KMS-11 (cell line): ENCODE results near the gene GBE1.

Source experiments
- H2AFZ ChIP-seq: fragments of 200-600 bp; sonication (generic); 2 replicates; pipeline ENCODE4 v1.6.1; 2016; ENCODE audit warnings: antibody characterized with exemption, mixed run types, low read depth
- H3K27ac ChIP-seq: fragments of 200-600 bp; sonication (generic); 2 replicates; pipeline ENCODE4 v1.6.1; 2016; ENCODE audit warnings: mild to moderate bottlenecking, mixed run types
- H3K27me3 ChIP-seq: fragments of 200-600 bp; sonication (generic); 2 replicates; pipeline ENCODE4 v1.6.1; 2017; ENCODE audit warnings: mild to moderate bottlenecking, low read depth, mixed run types, moderate library complexity; ENCODE audit not compliant: insufficient read depth
- H3K36me3 ChIP-seq: fragments of 200-600 bp; sonication (generic); 2 replicates; pipeline ENCODE4 v1.6.1; 2017; ENCODE audit warnings: mild to moderate bottlenecking, mixed run types; ENCODE audit not compliant: insufficient read depth
- H3K4me1 ChIP-seq: fragments of 200-600 bp; sonication (generic); 2 replicates; pipeline ENCODE4 v1.6.1; 2016; ENCODE audit warnings: mild to moderate bottlenecking, low read depth, mixed run types; ENCODE audit not compliant: poor library complexity, severe bottlenecking
- H3K4me2 ChIP-seq: fragments of 200-600 bp; sonication (generic); 2 replicates; pipeline ENCODE4 v1.7.0; 2016; ENCODE audit warnings: mild to moderate bottlenecking, mixed run types
- H3K4me3 ChIP-seq: fragments of 200-600 bp; sonication (generic); IDR thresholded peaks from 2 replicates; pipeline ENCODE4 v1.6.1; 2017; ENCODE audit warnings: low read depth, low read length, mixed read lengths; ENCODE audit not compliant: insufficient read depth
- H3K79me2 ChIP-seq: fragments of 200-600 bp; sonication (generic); 2 replicates; pipeline ENCODE4 v1.6.1; 2016; ENCODE audit warnings: low read depth, mixed run types; ENCODE audit not compliant: insufficient read depth
- H3K9ac ChIP-seq: fragments of 200-600 bp; sonication (generic); 2 replicates; pipeline ENCODE4 v1.6.1; 2016; ENCODE audit warnings: mild to moderate bottlenecking, mixed run types
- H4K20me1 ChIP-seq: fragments of 200-600 bp; sonication (generic); 2 replicates; pipeline ENCODE4 v1.6.1; 2016; ENCODE audit warnings: mild to moderate bottlenecking, mixed run types; ENCODE audit not compliant: insufficient read depth
- TF ChIP-seq, protein P1 (sequence below): fragments of 200-600 bp; sonication (generic); conservative IDR thresholded peaks from 2 replicates; pipeline ENCODE4 v1.6.1; 2017; ENCODE audit warnings: low read depth, mild to moderate bottlenecking, antibody characterized with exemption, low read length, moderate library complexity, mixed read lengths

The GBE1 gene

DNA sequence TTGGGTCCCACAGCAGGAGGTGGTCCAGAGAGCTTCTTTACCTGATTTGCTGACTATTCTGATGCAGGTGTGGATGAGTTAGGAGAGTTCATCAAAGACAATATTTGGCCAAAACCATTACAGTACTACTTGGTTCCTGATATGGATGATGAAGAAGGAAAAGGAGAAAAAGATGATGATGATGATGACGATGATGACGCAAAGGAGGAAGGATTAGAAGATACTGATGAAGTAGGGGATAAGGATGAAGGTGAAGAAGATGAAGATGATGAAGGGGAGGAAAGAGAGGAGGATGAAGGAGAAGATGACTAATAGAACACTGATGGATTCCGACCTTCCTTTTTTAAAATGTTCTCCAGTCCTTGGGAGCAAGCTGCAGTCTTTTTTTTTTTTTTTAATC lies 148.7 kb downstream of the GBE1 start:
- Histone ChIP-seq H3K4me2 (no peak overlapping the region), H2AFZ (no peak overlapping the region), H3K79me2 (no peaks in the 10 kb centered on the region), H3K4me1 (no peaks in the 10 kb centered on the region), H3K4me3 (no peak overlapping the region), H3K27ac (no peak overlapping the region), H3K36me3 (no peaks in the 10 kb centered on the region), H4K20me1 (no peaks in the 10 kb centered on the region), H3K9ac (no peak overlapping the region), H3K27me3 (no peaks in the 10 kb centered on the region)
- TF ChIP-seq, protein P1, sequence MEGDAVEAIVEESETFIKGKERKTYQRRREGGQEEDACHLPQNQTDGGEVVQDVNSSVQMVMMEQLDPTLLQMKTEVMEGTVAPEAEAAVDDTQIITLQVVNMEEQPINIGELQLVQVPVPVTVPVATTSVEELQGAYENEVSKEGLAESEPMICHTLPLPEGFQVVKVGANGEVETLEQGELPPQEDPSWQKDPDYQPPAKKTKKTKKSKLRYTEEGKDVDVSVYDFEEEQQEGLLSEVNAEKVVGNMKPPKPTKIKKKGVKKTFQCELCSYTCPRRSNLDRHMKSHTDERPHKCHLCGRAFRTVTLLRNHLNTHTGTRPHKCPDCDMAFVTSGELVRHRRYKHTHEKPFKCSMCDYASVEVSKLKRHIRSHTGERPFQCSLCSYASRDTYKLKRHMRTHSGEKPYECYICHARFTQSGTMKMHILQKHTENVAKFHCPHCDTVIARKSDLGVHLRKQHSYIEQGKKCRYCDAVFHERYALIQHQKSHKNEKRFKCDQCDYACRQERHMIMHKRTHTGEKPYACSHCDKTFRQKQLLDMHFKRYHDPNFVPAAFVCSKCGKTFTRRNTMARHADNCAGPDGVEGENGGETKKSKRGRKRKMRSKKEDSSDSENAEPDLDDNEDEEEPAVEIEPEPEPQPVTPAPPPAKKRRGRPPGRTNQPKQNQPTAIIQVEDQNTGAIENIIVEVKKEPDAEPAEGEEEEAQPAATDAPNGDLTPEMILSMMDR: no peak

DNA sequence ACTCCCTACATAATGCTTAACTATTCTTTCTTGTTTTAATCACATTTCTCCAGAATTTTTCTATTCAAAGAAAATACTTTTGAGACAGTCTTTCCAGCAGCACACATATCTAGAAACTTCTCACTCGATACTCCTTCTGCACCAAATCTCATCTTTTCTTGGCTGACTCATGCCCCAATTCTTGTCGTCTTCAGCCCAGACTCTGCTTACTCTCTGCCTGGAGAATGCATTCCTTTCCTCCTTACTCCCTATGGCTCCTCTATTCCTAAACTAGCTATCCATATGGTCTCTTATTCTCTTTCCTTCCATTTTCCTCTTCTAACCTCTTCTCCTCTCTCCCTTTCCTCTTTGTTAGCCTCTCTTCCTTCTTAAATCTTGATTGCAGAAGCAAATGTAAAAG lies 158.7 kb downstream of the GBE1 start:
- Histone ChIP-seq H3K27me3 (no peaks in the 10 kb centered on the region), H3K4me1 (no peaks in the 10 kb centered on the region), H3K36me3 (no peaks in the 10 kb centered on the region), H4K20me1 (no peaks in the 10 kb centered on the region), H3K4me2 (no peak overlapping the region), H3K27ac (no peak overlapping the region), H3K9ac (no peak overlapping the region), H3K4me3 (no peak overlapping the region), H3K79me2 (no peaks in the 10 kb centered on the region), H2AFZ (no peak overlapping the region)
- TF ChIP-seq, protein P1: no peak

DNA sequence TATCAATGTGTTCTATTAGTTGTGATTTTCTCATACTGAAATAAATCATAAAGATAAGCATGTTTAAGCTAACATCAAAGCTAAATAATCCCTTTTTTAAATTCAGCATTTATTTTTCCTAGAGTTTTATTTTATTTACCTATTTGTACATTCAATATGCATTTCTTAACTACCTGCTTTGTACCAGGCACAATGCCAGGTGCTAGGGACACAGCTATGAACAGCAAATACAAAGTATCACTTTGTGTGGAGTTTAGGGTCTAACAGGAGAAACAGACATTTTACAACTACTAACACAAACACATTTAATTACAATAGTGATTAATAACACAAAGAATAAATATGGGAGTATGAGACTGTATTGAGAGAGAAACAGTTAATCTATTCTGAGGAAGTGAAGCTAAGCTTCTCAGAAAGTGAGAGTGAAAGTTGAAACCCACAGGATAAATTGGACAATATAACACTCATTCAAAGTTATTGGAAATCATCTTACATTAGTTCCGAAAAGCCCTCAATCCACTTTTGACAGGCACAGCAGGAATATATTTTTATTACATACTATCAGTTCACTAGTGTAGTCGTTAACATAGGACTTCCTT lies 159.6 kb downstream of the GBE1 start:
- H3K27ac ChIP-seq: no peak overlapping the region

DNA sequence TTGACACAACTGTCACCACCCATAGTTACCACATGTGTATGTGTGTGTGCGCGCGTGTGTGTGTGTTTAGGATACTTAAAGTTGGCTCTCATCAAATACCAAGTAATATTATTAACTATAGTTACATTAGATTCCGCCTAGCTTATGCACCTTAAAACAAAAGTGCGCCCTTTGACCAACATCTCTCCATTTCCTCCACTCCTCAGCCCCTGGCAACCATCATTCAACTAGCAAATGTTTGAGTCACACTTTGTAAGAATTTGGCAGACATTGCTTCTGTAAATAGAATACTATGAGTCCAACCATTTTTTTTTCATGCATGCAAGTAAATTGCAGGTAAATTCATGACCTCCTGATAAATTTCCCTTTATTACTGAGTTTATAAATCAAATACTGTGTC lies 169.3 kb downstream of the GBE1 start:
- H4K20me1 ChIP-seq: no peaks in the 10 kb centered on the region
- no peaks in the 10 kb centered on the region for H3K79me2 ChIP-seq
- no peak overlapping the region for H2AFZ ChIP-seq
- no peaks in the 10 kb centered on the region for H3K36me3 ChIP-seq
- H3K27me3 ChIP-seq: no peaks in the 10 kb centered on the region
- TF ChIP-seq, protein P1: no peak
- H3K4me3 ChIP-seq: no peak overlapping the region
- H3K9ac ChIP-seq: no peak overlapping the region
- H3K27ac ChIP-seq: no peak overlapping the region
- no peak overlapping the region for H3K4me2 ChIP-seq
- H3K4me1 ChIP-seq: no peaks in the 10 kb centered on the region

More for the DNA sequence above, 159.6 kb downstream of the GBE1 start:
- no peak overlapping the region for H3K4me3 ChIP-seq
- no peaks in the 10 kb centered on the region for H3K36me3 ChIP-seq
- no peaks in the 10 kb centered on the region for H3K4me1 ChIP-seq
- TF ChIP-seq, protein P1: no peak
- no peak overlapping the region for H3K4me2 ChIP-seq
- no peaks in the 10 kb centered on the region for H3K79me2 ChIP-seq
- no peak overlapping the region for H2AFZ ChIP-seq
- no peaks in the 10 kb centered on the region for H4K20me1 ChIP-seq
- H3K9ac ChIP-seq: no peak overlapping the region
- no peaks in the 10 kb centered on the region for H3K27me3 ChIP-seq
